Coronary artery (tissue), 2 donors: ENCODE results near the gene CFAP77.

Source experiments
- DNase-seq: peaks from one replicate; pipeline ENCODE4 v3.0.0-alpha.2; 2017; ENCODE audit warnings: low spot score
- H3K27ac ChIP-seq, 2 donors: fragments of 200-600 bp; sonication (generic); one replicate each; pipeline ENCODE4 v1.5.1; 2016 to 2019
- H3K4me3 ChIP-seq: fragments of 200-600 bp; sonication (generic); 2 replicates; pipeline ENCODE4 v1.5.1; 2016; ENCODE audit warnings: mild to moderate bottlenecking, moderate library complexity
- CTCF ChIP-seq: fragments of 200-600 bp; sonication (generic); IDR thresholded peaks from one replicate; pipeline ENCODE4 v1.5.1; 2019; ENCODE audit warnings: antibody characterized with exemption

CFAP77 gene

GRCh38 chr9:132589148-132590036 lies 179.4 kb downstream of the CFAP77 start:
- H3K27ac ChIP-seq = no peak overlapping the region
- DNase-seq = no peak
- no peak overlapping the region for H3K4me3 ChIP-seq
- TF ChIP-seq CTCF = no peak

- no peak overlapping the region for H3K27ac ChIP-seq
- no peak for TF ChIP-seq CTCF
- no peak overlapping the region for H3K4me3 ChIP-seq
- no peak for DNase-seq
Measured at GRCh38 chr9:132590037-132590317, 180.0 kb downstream of the CFAP77 start.

GRCh38 chr9:132590318-132591182 lies 180.5 kb downstream of the CFAP77 start:
- H3K4me3 ChIP-seq = peak overlapping the region; percentile 18
- H3K27ac ChIP-seq = no peak overlapping the region
- no peak for DNase-seq
- no peak for TF ChIP-seq CTCF

- no peak overlapping the region for H3K4me3 ChIP-seq
- no peak overlapping the region for H3K27ac ChIP-seq
- DNase-seq = no peak
- TF ChIP-seq CTCF = no peak
Measured at GRCh38 chr9:132591244-132591643, 181.2 kb downstream of the CFAP77 start.

- no peak overlapping the region for H3K4me3 ChIP-seq
- H3K27ac ChIP-seq = no peak overlapping the region
- no peak for TF ChIP-seq CTCF
- no peak for DNase-seq
Measured at GRCh38 chr9:132591751-132592314, 181.8 kb downstream of the CFAP77 start.

GRCh38 chr9:132592451-132592850 lies 182.4 kb downstream of the CFAP77 start:
- Histone ChIP-seq H3K4me3 (no peak overlapping the region), H3K27ac (no peak overlapping the region)
- no peak for TF ChIP-seq CTCF
- DNase-seq = no peak
